Measurements from ENCODE around the gene CST9.

- no peak for TF ChIP-seq CTCF (IDR thresholded peaks at IDR 0.05; ENCODE audit: low read depth, low read length, poor library complexity, severe bottlenecking)
- TF ChIP-seq EZH2phosphoT487 (IDR thresholded peaks at IDR 0.05; ENCODE audit: borderline replicate concordance, low read length): no peak
These were observed 20.3 kb downstream of the CST9 start for GRCh38 chr20:23585449-23585807.

All from DOHH2 (cell line).